ENCODE measurements around the gene IL15RA. TPM values are rescaled to one million over a fixed set of nuclear protein-coding genes. Genes with fewer than 3 reads are reported as not detected.

The IL15RA gene
- total and polyA plus RNA-seq, 4 donors, result 13.2 to 67.7 (median 32.7) TPM

DNA sequence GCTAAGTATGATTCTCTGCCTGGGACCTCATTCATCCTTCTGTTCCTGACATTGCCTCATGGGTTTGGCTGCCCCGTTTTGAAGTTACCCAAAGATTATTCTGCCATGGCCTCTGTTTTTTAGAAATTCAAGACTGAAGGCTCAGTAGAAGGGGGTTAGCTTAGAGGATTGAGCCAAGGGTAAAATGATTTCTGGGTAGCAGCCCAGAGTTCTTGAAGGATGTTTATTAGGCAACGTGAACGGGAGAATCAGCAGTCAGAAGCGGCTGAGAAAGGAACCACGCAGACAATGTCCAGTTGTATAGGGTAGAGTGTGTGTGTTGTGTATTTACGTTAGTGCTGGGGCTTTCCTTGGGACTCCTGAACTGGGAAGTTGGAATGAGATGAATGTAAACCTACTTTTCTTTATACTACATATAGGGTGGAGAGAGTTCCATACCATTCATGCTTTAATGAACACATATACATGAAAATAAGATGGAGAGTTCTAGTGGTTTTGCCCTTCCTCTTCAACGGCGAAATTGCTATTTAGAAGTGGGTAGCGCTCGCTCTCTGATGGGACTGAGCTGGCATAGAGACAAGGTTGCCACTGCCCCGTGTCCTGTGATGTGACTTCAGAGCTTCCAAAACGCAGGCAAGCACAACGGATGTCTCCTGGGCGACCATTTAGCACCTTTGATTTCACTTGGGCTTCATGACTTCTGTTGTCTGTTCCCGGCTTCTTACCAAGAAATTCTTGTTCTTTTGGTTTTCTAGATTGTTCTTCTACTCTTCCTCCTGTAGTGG, 35.0 kb upstream of the IL15RA start:
- WGBS, 2 donors, result 84% methylated on average over 15 of the region's 15 CpGs

DNA sequence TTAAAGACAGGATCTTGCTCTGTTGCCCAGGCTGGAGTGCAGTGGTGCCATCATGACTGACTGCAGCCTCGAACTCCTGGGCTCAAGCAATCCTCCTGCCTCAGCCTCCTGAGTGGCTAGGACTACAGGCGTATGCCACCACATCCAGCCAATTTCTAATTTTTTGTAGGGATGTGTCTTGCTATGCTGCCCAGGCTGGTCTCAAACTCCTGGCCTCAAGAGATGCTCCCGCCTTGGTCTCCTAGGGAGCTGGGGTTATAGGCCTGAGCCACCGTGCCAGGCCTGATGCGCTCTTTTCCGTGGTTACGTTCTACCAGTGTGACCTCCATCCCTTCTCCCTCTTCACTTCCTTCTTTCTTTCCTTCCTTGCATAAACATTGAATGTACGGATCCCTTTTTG, 34.2 kb upstream of the IL15RA start:
- Histone ChIP-seq H3K27ac (ENCODE audit: low read depth in 1 of 2, low read length in 1 of 2) (no peak overlapping the region), H3K27me3 (ENCODE audit: control insufficient read depth in 3 of 3, insufficient read depth in 3 of 3, low read length in 2 of 3) (no peaks in the 10 kb centered on the region), H3K4me3 (no peak overlapping the region), H3K4me1 (ENCODE audit: control insufficient read depth in 5 of 5, insufficient read depth in 5 of 5, low read length in 5 of 5) (peaks cover 0 to 25% (median 2%) of the 10 kb centered on the region in 5 donors), H3K36me3 (ENCODE audit: control insufficient read depth in 4 of 4, insufficient read depth in 4 of 4, low read length in 4 of 4) (no peaks in the 10 kb centered on the region), H3K9ac (ENCODE audit: insufficient read depth in 1 of 2, low read length in 2 of 2) (no peak overlapping the region), H3K9me3 (ENCODE audit: control insufficient read depth in 4 of 4, insufficient read depth in 3 of 4, low read length in 3 of 4) (peaks cover 2 to 8% (median 3%) of the 10 kb centered on the region in 4 donors)
- TF ChIP-seq, protein P1, sequence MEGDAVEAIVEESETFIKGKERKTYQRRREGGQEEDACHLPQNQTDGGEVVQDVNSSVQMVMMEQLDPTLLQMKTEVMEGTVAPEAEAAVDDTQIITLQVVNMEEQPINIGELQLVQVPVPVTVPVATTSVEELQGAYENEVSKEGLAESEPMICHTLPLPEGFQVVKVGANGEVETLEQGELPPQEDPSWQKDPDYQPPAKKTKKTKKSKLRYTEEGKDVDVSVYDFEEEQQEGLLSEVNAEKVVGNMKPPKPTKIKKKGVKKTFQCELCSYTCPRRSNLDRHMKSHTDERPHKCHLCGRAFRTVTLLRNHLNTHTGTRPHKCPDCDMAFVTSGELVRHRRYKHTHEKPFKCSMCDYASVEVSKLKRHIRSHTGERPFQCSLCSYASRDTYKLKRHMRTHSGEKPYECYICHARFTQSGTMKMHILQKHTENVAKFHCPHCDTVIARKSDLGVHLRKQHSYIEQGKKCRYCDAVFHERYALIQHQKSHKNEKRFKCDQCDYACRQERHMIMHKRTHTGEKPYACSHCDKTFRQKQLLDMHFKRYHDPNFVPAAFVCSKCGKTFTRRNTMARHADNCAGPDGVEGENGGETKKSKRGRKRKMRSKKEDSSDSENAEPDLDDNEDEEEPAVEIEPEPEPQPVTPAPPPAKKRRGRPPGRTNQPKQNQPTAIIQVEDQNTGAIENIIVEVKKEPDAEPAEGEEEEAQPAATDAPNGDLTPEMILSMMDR (IDR thresholded peaks at IDR 0.05; ENCODE audit: control extremely low read depth, extremely low read depth), result no peak
- DNase-seq, result no peak
- WGBS, 2 donors, result 88 to 93% methylated on average over 8 of the region's 8 CpGs
- ATAC-seq (ENCODE audit: insufficient read depth, low FRiP score), result no peak

More for the DNA sequence above, 35.0 kb upstream of the IL15RA start:
- TF ChIP-seq, protein P1 (IDR thresholded peaks at IDR 0.05; ENCODE audit: control extremely low read depth, extremely low read depth), result no peak
- Histone ChIP-seq H3K9ac (ENCODE audit: insufficient read depth in 1 of 2, low read length in 2 of 2) (no peak overlapping the region), H3K27ac (ENCODE audit: low read depth in 1 of 2, low read length in 1 of 2) (no peak overlapping the region), H3K4me1 (ENCODE audit: control insufficient read depth in 5 of 5, insufficient read depth in 5 of 5, low read length in 5 of 5) (peaks cover 0 to 25% (median 2%) of the 10 kb centered on the region in 5 donors), H3K9me3 (ENCODE audit: control insufficient read depth in 4 of 4, insufficient read depth in 3 of 4, low read length in 3 of 4) (peaks cover 1 to 3% (median 3%) of the 10 kb centered on the region in 4 donors), H3K36me3 (ENCODE audit: control insufficient read depth in 4 of 4, insufficient read depth in 4 of 4, low read length in 4 of 4) (no peaks in the 10 kb centered on the region), H3K4me3 (no peak overlapping the region), H3K27me3 (ENCODE audit: control insufficient read depth in 3 of 3, insufficient read depth in 3 of 3, low read length in 2 of 3) (no peaks in the 10 kb centered on the region)
- DNase-seq (peak in 2 of 3 donors; percentile 68 to 91), ATAC-seq (ENCODE audit: insufficient read depth, low FRiP score) (no peak)

DNA sequence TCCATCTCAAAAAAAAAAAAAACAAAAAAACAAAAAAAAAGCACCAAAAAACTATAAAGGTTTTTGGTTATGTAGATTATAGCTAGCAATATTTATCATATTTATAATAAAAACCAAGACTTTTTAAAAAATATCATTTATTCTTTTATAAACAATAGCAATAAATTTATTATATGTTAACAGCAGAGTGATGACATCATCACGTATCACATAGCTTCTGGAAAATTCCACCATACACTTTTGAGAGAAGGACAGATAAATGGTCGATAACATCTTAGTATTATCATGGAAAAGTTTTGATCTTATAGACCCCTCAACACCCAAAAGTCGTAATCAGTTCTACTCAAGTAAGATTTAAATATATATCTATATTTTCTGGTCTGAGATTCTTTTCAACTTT, 33.2 kb upstream of the IL15RA start:
- 92 to 96% methylated on average over 3 of the region's 3 CpGs for WGBS, 2 donors
- no peak for DNase-seq
- H3K4me3 ChIP-seq, result no peak overlapping the region
- no peak overlapping the region for H3K27ac ChIP-seq (ENCODE audit: low read depth in 1 of 2, low read length in 1 of 2)
- no peak overlapping the region for H3K9ac ChIP-seq (ENCODE audit: insufficient read depth in 1 of 2, low read length in 2 of 2)
- no peak for ATAC-seq (ENCODE audit: insufficient read depth, low FRiP score)
- peaks cover 0 to 25% (median 0%) of the 10 kb centered on the region in 5 donors for H3K4me1 ChIP-seq (ENCODE audit: control insufficient read depth in 5 of 5, insufficient read depth in 5 of 5, low read length in 5 of 5)
- peaks cover 2 to 8% (median 3%) of the 10 kb centered on the region in 4 donors for H3K9me3 ChIP-seq (ENCODE audit: control insufficient read depth in 4 of 4, insufficient read depth in 3 of 4, low read length in 3 of 4)
- H3K27me3 ChIP-seq (ENCODE audit: control insufficient read depth in 3 of 3, insufficient read depth in 3 of 3, low read length in 2 of 3), result no peaks in the 10 kb centered on the region
- H3K36me3 ChIP-seq (ENCODE audit: control insufficient read depth in 4 of 4, insufficient read depth in 4 of 4, low read length in 4 of 4), result no peaks in the 10 kb centered on the region
- TF ChIP-seq, protein P1 (IDR thresholded peaks at IDR 0.05; ENCODE audit: control extremely low read depth, extremely low read depth), result no peak

Measured in lung (tissue), 12 donors.